HEK293 (cell line): ENCODE results near the gene NEUROD4.
A peak's percentile ranks its signal among the peaks of the same experiment; 100 is the strongest.

Source experiments
- CTCF ChIA-PET: fragments of 350-600 bp; formaldehyde crosslinking; extraction: SDS; loops from one replicate; lab custom pipeline; 2021; ENCODE audit warnings: antibody characterized with exemption; lab: Yijun Ruan, JAX
- POLR2A ChIA-PET: fragments of 300-600 bp; formaldehyde crosslinking; extraction: SDS; loops from one replicate; lab custom pipeline; 2020; ENCODE audit warnings: antibody characterized with exemption, inconsistent platforms; lab: Yijun Ruan, JAX
- H3K27ac ChIP-seq: fragments of 200-500 bp; sonication (Bioruptor generic); 2 replicates; pipeline ENCODE4 v1.5.1; 2014; ENCODE audit warnings: low read depth, low read length, control low read depth, inconsistent platforms; ENCODE audit errors: extremely low read depth
- H3K36me3 ChIP-seq, 2 experiments: fragments of 200-500 bp in 1 of 2; sonication (Bioruptor generic) in 1 of 2; 1 replicate in 1 of 2; 2 replicates in 1 of 2; pipeline ENCODE4 v1.5.1; 2014 to 2017; ENCODE audit warnings: inconsistent platforms in 2 of 2, low read length in 2 of 2; ENCODE audit not compliant: control insufficient read depth in 2 of 2, insufficient read depth in 1 of 2
- H3K4me1 ChIP-seq: fragments of 200-500 bp; sonication (Bioruptor generic); 2 replicates; pipeline ENCODE4 v1.5.1; 2014; ENCODE audit warnings: mild to moderate bottlenecking, low read length, inconsistent platforms; ENCODE audit not compliant: control insufficient read depth, insufficient read depth
- H3K4me3 ChIP-seq: 2 replicates; pipeline ENCODE4 v1.5.1; 2011; ENCODE audit warnings: low read depth, mild to moderate bottlenecking, control low read depth, low read length, moderate library complexity
- H3K9me3 ChIP-seq: fragments of 200-500 bp; sonication (Bioruptor generic); 2 replicates; pipeline ENCODE4 v1.5.1; 2014; ENCODE audit warnings: low read depth, low read length, inconsistent platforms; ENCODE audit not compliant: control insufficient read depth, insufficient read depth
- CTCF ChIP-seq: fragments of 450-650 bp; formaldehyde crosslinking; IDR thresholded peaks from 2 replicates; pipeline ENCODE4 v1.5.1; 2016; ENCODE audit warnings: missing biosample characterization, missing genetic modification characterization
- GFI1B ChIP-seq: fragments of 450-650 bp; formaldehyde crosslinking; IDR thresholded peaks from 2 replicates; pipeline ENCODE4 v1.5.1; 2016; ENCODE audit warnings: missing biosample characterization, missing genetic modification characterization
- GLIS1 ChIP-seq: fragments of 450-650 bp; formaldehyde crosslinking; IDR thresholded peaks from 2 replicates; pipeline ENCODE4 v1.5.1; 2016; ENCODE audit warnings: missing biosample characterization, missing genetic modification characterization
- PATZ1 ChIP-seq: fragments of 450-650 bp; formaldehyde crosslinking; IDR thresholded peaks from 2 replicates; pipeline ENCODE4 v1.5.1; 2016; ENCODE audit warnings: missing biosample characterization, missing genetic modification characterization
- PBX3 ChIP-seq: sonication (generic); formaldehyde crosslinking; IDR thresholded peaks from 2 replicates; pipeline ENCODE4 v1.8.1; 2022; ENCODE audit warnings: mild to moderate bottlenecking, moderate library complexity, missing genetic modification reagents
- SALL2 ChIP-seq: fragments of 450-650 bp; formaldehyde crosslinking; IDR thresholded peaks from 2 replicates; pipeline ENCODE4 v1.5.0; 2017; ENCODE audit warnings: missing biosample characterization, mild to moderate bottlenecking, missing genetic modification characterization, borderline replicate concordance
- SCRT2 ChIP-seq: fragments of 450-650 bp; formaldehyde crosslinking; IDR thresholded peaks from 2 replicates; pipeline ENCODE4 v1.5.1; 2016; ENCODE audit warnings: missing biosample characterization, missing genetic modification characterization
- TCF7L2 ChIP-seq: IDR thresholded peaks from 2 replicates; pipeline ENCODE4 v1.6.1; 2011; ENCODE audit warnings: low read depth, mild to moderate bottlenecking, inconsistent platforms, low read length, moderate library complexity, borderline replicate concordance
- ZBTB17 ChIP-seq: fragments of 450-650 bp; formaldehyde crosslinking; IDR thresholded peaks from 2 replicates; pipeline ENCODE4 v1.5.1; 2016; ENCODE audit warnings: missing biosample characterization, missing genetic modification characterization
- ZBTB20 ChIP-seq: fragments of 450-650 bp; formaldehyde crosslinking; IDR thresholded peaks from 2 replicates; pipeline ENCODE4 v1.5.1; 2016; ENCODE audit warnings: missing biosample characterization, missing genetic modification characterization
- ZBTB8A ChIP-seq: fragments of 450-650 bp; formaldehyde crosslinking; IDR thresholded peaks from 2 replicates; pipeline ENCODE4 v1.5.1; 2016; ENCODE audit warnings: missing biosample characterization, missing genetic modification characterization
- ZNF121 ChIP-seq: fragments of 450-650 bp; formaldehyde crosslinking; IDR thresholded peaks from 2 replicates; pipeline ENCODE4 v1.5.1; 2016; ENCODE audit warnings: missing biosample characterization, missing genetic modification characterization
- ZNF184 ChIP-seq: fragments of 450-650 bp; IDR thresholded peaks from 2 replicates; pipeline ENCODE4 v1.5.1; 2018; ENCODE audit warnings: missing biosample characterization, mild to moderate bottlenecking, missing genetic modification characterization
- ZNF214 ChIP-seq: fragments of 450-650 bp; formaldehyde crosslinking; IDR thresholded peaks from 2 replicates; pipeline ENCODE4 v1.5.1; 2017; ENCODE audit warnings: missing biosample characterization, mild to moderate bottlenecking, missing genetic modification characterization, borderline replicate concordance
- ZNF292 ChIP-seq: fragments of 450-650 bp; formaldehyde crosslinking; IDR thresholded peaks from 2 replicates; pipeline ENCODE4 v1.5.1; 2016; ENCODE audit warnings: low read depth, missing biosample characterization, missing genetic modification characterization, borderline replicate concordance
- ZNF354C ChIP-seq: fragments of 450-650 bp; formaldehyde crosslinking; IDR thresholded peaks from 2 replicates; pipeline ENCODE4 v1.5.1; 2016; ENCODE audit warnings: missing biosample characterization, missing genetic modification characterization, low read depth, borderline replicate concordance
- ZNF362 ChIP-seq: fragments of 450-650 bp; formaldehyde crosslinking; IDR thresholded peaks from 2 replicates; pipeline ENCODE4 v1.5.1; 2016; ENCODE audit warnings: missing biosample characterization, missing genetic modification characterization
- ZNF391 ChIP-seq: fragments of 450-650 bp; formaldehyde crosslinking; IDR thresholded peaks from 2 replicates; pipeline ENCODE4 v1.5.1; 2016; ENCODE audit warnings: low read depth, missing biosample characterization, missing genetic modification characterization, borderline replicate concordance
- ZNF48 ChIP-seq: fragments of 450-650 bp; formaldehyde crosslinking; IDR thresholded peaks from 2 replicates; pipeline ENCODE4 v1.5.1; 2016; ENCODE audit warnings: missing biosample characterization, missing genetic modification characterization
- ZNF514 ChIP-seq: fragments of 450-650 bp; formaldehyde crosslinking; IDR thresholded peaks from 2 replicates; pipeline ENCODE4 v1.5.1; 2016; ENCODE audit warnings: missing biosample characterization, missing genetic modification characterization
- ZNF548 ChIP-seq: fragments of 450-650 bp; formaldehyde crosslinking; IDR thresholded peaks from 2 replicates; pipeline ENCODE4 v1.5.1; 2016; ENCODE audit warnings: missing biosample characterization, missing genetic modification characterization
- ZNF560 ChIP-seq: fragments of 450-650 bp; formaldehyde crosslinking; IDR thresholded peaks from 2 replicates; pipeline ENCODE4 v1.5.1; 2017; ENCODE audit warnings: missing biosample characterization, missing genetic modification characterization, borderline replicate concordance
- ZNF624 ChIP-seq: fragments of 450-650 bp; formaldehyde crosslinking; IDR thresholded peaks from 2 replicates; pipeline ENCODE4 v1.5.1; 2017; ENCODE audit warnings: missing biosample characterization, missing genetic modification characterization
- ZNF654 ChIP-seq: fragments of 450-650 bp; formaldehyde crosslinking; IDR thresholded peaks from 2 replicates; pipeline ENCODE4 v1.5.1; 2016; ENCODE audit warnings: low read depth, missing biosample characterization, missing genetic modification characterization
- ZXDB ChIP-seq: fragments of 450-650 bp; formaldehyde crosslinking; IDR thresholded peaks from 2 replicates; pipeline ENCODE4 v1.5.1; 2016; ENCODE audit warnings: missing biosample characterization, missing genetic modification characterization

Gene NEUROD4

GRCh38 chr12:55072083-55072482 lies 52.3 kb downstream of the NEUROD4 start:
- no peak overlapping the region for H3K27ac ChIP-seq
- H3K4me1 ChIP-seq = no peaks in the 10 kb centered on the region
- H3K36me3 ChIP-seq = no peaks in the 10 kb centered on the region
- CTCF ChIA-PET = interaction anchor here (0.7 to 11.8 kb wide), 25 partner anchors 10 to 588 kb away, joined by 3 to 271 read pairs (median 5); partner anchors contain the start of gene TESPA1
- no peak overlapping the region for H3K4me3 ChIP-seq
- H3K9me3 ChIP-seq = no peaks in the 10 kb centered on the region
- POLR2A ChIA-PET = interaction anchor here (1.0 kb wide), 1 partner anchor 79 kb away, joined by 3 read pairs; no protein-coding TSS in a partner anchor
- TF ChIP-seq ZNF624 (tag by site-specific recombination) (no peak), CTCF (tag by site-specific recombination) (peak; percentile 53), ZNF654 (tag by site-specific recombination) (peak; percentile 23; the same call in 1 of the 2 replicates)

- H3K9me3 ChIP-seq = no peaks in the 10 kb centered on the region
- H3K4me3 ChIP-seq = no peak overlapping the region
- POLR2A ChIA-PET = no interaction called here
- H3K27ac ChIP-seq = no peak overlapping the region
- no peaks in the 10 kb centered on the region for H3K4me1 ChIP-seq
- H3K36me3 ChIP-seq = no peaks in the 10 kb centered on the region
- CTCF ChIA-PET = interaction anchor here (0.6 to 11.8 kb wide), 19 partner anchors 14 to 583 kb away, joined by 3 to 271 read pairs (median 5); no protein-coding TSS in a partner anchor
- TF ChIP-seq SCRT2 (tag by site-specific recombination) (no peak), GFI1B (no peak), ZNF354C (tag by site-specific recombination) (no peak), ZNF560 (tag by site-specific recombination) (peak; percentile 58; the same call in 1 of the 2 replicates), ZNF548 (no peak), GLIS1 (tag by site-specific recombination) (no peak), ZNF48 (no peak), ZNF121 (tag by site-specific recombination) (no peak), CTCF (tag by site-specific recombination) (peak; percentile 47), ZNF362 (tag by site-specific recombination) (no peak), TCF7L2 (no peak), ZBTB20 (tag by site-specific recombination) (no peak), ZNF184 (tag by site-specific recombination) (no peak), ZXDB (peak; percentile 63), ZBTB17 (no peak), PBX3 (CRISPR knock-in tag) (no peak), ZBTB8A (tag by site-specific recombination) (peak; percentile 63; the same call in 1 of the 2 replicates), ZNF214 (tag by site-specific recombination) (no peak), ZNF292 (tag by site-specific recombination) (no peak), ZNF514 (tag by site-specific recombination) (no peak), SALL2 (tag by site-specific recombination) (no peak), ZNF391 (tag by site-specific recombination) (no peak), PATZ1 (tag by site-specific recombination) (no peak)
Measured at GRCh38 chr12:55073043-55074022, 53.6 kb downstream of the NEUROD4 start.
